Prostate gland (tissue), 2 donors: Measurements from ENCODE around the gene SLC22A1.

Source experiments
- POLR2A ChIP-seq: fragments of 450-650 bp; IDR thresholded peaks from one replicate; pipeline ENCODE4 v1.6.1; 2016; ENCODE audit warnings: antibody characterized with exemption, mild to moderate bottlenecking
- POLR2AphosphoS5 ChIP-seq: sonication (generic); formaldehyde crosslinking; IDR thresholded peaks from one replicate; pipeline ENCODE4 v1.6.1; 2017; ENCODE audit warnings: antibody characterized with exemption
- TF ChIP-seq, protein P1 (sequence below), 4 experiments: fragments of 200-600 bp in 2 of 4; fragments of 450-650 bp in 2 of 4; sonication (generic) in 2 of 4; IDR thresholded peaks; 1 replicate in 3 of 4; 2 replicates in 1 of 4; pipeline ENCODE4 v1.5.1; 2016 to 2019; ENCODE audit warnings: antibody characterized with exemption in 4 of 4, mild to moderate bottlenecking in 2 of 4, moderate library complexity in 2 of 4

GRCh38 chr6:160207618-160208017 is 86.0 kb downstream of the SLC22A1 start:
- TF ChIP-seq, protein P1, sequence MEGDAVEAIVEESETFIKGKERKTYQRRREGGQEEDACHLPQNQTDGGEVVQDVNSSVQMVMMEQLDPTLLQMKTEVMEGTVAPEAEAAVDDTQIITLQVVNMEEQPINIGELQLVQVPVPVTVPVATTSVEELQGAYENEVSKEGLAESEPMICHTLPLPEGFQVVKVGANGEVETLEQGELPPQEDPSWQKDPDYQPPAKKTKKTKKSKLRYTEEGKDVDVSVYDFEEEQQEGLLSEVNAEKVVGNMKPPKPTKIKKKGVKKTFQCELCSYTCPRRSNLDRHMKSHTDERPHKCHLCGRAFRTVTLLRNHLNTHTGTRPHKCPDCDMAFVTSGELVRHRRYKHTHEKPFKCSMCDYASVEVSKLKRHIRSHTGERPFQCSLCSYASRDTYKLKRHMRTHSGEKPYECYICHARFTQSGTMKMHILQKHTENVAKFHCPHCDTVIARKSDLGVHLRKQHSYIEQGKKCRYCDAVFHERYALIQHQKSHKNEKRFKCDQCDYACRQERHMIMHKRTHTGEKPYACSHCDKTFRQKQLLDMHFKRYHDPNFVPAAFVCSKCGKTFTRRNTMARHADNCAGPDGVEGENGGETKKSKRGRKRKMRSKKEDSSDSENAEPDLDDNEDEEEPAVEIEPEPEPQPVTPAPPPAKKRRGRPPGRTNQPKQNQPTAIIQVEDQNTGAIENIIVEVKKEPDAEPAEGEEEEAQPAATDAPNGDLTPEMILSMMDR (IDR thresholded peaks at IDR 0.05) = no peak
- no peak for TF ChIP-seq POLR2AphosphoS5
- TF ChIP-seq POLR2A = no peak
